Stimulated activated CD8-positive, alpha-beta memory T cell treated with anti-CD3 and anti-CD28 coated beads, Interleukin-15, amount 100 ng/mL, for 48 hours (primary cell): Measurements from ENCODE around the gene FGGY.

Source experiments
- DNase-seq, 2 donors: peaks; one replicate each; pipeline ENCODE4 v3.0.0-alpha.2; 2020; ENCODE audit warnings: low read depth in 2 of 2

Gene FGGY

DNA sequence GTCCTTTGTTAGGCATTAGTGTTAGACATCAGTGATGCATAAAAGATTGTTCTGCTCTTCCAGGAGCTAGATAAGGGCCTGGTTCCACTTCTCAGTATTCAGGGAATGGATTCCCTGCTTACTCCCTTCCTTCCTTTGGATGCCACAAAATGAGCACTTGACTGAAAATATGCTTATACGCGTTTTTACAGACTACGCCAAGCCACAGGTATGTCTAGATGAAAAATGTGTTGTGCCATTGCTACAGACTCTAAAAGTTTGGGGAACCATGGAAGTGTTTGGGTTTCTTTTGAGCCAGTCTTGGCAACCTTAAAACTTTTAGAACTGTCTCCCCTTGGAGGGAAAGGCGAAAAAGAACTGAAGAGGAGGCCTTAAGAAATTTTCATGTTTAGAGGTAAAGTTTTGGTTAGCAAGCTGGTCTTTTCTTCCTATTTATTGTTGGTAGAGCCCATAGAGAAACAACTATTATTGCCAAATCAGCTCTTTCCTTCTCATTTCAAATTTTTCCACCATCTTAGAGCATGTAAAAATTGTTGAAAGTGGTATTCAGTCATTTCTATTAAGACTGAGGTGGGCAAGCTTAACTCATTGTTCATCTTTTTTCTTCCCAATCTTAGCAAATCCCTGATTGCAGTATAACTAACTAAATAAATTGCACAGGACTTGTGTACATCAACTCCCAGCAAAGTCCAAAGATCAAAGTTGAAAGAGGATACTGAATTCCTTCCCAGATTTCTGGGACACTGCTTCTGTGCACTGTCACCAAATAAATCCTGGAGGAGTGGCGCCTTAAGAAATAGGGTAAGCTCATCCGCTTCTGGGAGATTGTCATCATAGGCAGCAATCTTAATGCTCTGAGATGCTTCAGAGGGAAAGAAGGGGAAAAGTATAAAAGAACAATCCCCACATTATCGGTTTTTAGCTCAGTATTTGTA, 18.9 kb downstream of the FGGY start:
- no peak for DNase-seq

GRCh38 chr1:59316497-59317128, 19.7 kb downstream of the FGGY start:
- no peak for DNase-seq

DNA sequence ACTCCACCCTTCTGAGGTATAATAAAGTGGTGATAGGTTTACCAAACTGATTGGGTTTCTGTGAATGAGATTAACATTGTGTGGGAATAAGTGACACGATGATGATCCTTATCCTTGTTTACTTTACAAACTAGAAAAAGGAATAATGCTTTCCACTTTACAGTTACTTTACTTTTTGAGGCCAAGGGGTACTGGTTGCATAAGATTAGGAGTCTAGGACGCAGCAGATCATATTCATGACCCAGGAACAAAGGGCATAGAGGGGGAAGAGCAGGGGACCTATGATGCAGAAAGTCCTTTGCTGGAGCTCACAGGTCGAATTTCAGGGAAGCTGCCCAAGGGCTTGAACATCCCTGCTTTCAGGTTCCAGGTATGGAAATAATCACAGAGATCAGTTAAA, 20.4 kb downstream of the FGGY start:
- DNase-seq, result no peak

DNA sequence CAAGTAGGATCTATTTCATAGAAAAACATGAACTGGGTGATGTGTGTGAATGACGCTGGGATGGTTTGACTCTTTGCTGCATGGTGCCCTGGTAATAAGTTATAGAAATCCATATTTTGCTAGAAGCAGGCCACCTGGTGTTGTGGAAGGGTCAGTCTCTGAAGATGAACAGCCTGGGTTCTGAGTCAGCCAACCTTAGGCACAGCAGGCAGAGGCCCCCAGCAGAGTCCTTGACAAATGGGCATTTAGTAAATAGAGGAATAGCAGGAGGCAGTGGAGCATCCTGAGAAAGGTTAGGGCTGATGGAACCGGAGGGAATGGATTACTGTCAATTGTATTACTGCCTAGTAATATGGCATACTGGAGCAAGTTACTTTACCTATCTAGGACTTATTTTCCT, 20.9 kb downstream of the FGGY start:
- DNase-seq, result no peak

DNA sequence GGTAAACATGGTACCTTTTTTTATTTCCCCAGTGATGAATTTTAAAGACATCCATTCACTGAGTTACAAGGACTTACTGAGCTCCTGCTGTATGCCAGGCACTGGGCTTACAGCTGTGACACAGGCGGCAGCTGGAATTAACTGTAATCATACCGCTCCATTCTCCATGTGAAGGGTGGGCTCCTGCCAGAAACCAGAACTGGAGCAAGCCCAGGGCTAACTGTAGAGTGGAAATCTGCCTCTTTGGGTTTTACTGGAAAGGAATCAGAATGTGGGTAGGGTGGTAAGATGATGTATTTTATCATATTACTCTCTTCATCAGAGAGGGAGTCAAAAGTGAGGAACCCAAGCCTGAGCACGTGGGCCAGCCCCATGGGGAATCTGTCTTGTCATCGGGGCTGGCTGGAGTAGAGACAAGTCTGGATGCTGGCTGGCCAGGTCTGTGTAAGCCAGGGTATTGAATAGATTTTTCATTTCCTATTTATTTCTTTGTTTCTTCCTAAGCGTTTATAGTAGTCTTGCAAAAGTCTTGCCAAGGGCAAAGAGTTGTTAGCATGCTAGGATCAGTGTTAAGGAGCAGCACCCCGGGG, 21.5 kb downstream of the FGGY start:
- no peak for DNase-seq

- no peak for DNase-seq
These were observed 25.5 kb downstream of the FGGY start for GRCh38 chr1:59322394-59322793.

- no peak for DNase-seq
These were observed 25.9 kb downstream of the FGGY start for GRCh38 chr1:59322814-59323213.

GRCh38 chr1:59323879-59324278, 27.0 kb downstream of the FGGY start:
- no peak for DNase-seq

DNA sequence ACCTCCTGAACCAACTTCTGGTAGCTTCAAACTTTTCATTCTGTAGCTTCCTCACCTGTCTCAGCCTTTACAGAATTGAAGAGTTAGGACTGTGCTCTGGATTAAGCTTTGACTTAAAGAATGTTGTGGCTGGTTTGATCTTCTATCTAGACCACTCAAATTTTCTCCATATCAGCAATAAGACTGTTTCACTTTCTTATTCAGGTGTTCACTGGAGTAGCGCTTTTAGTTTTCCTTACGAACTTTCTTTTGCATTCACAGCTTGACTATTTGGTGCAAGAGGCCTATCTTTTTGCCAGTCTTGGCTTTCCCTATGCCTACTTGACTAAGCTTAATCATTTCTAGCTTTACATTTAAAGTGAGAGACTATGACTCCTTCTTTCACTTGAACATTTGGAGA, 31.5 kb downstream of the FGGY start:
- no peak for DNase-seq

GRCh38 chr1:59329412-59330053, 32.6 kb downstream of the FGGY start:
- no peak for DNase-seq

DNA sequence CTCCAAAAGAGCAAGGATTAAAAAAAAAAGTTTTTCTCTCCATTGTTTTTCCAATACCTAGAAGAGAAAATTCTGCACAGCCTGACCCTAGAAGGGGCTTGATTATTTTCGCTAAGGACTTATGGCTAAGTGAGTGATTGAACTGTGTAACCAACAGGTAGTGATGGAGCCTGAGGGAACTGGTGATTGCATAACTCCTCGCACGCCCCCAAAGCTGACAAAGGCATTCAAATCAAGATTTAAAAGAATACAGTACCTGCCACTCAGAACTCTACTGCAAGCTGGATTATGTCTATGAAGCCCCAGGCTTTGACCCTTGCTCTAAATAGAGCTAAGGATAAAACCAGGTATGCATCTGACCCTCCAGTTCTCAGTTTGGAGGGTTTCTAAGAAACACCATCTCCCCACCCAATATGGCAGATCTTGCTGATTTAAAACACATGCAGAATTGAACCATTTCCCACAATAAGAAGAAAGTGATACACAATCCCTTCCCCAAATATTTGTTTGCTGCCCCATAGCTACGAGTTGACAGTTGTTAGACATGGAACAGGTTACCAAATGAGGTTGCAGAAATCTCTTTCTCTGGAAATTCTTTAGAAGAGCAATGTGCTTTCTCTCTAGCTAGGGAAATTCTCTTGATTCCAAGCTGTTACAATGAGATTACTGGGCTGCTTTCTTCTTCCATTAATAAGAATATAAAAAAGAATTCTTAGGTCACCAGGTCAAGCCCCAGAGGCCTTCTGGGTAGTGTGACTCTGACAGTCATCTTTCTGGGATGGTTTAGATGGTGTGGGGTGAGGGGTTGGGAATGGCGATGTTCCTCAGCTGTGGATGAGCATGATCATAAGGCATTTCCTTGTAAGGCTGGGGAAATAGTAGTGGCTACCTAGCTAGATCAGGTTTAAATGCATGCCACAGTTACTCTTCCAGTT, 35.1 kb downstream of the FGGY start:
- no peak for DNase-seq

- peak in 1 of 2 donors; percentile 3 for DNase-seq
These were observed 36.1 kb downstream of the FGGY start for GRCh38 chr1:59332983-59333382.

DNA sequence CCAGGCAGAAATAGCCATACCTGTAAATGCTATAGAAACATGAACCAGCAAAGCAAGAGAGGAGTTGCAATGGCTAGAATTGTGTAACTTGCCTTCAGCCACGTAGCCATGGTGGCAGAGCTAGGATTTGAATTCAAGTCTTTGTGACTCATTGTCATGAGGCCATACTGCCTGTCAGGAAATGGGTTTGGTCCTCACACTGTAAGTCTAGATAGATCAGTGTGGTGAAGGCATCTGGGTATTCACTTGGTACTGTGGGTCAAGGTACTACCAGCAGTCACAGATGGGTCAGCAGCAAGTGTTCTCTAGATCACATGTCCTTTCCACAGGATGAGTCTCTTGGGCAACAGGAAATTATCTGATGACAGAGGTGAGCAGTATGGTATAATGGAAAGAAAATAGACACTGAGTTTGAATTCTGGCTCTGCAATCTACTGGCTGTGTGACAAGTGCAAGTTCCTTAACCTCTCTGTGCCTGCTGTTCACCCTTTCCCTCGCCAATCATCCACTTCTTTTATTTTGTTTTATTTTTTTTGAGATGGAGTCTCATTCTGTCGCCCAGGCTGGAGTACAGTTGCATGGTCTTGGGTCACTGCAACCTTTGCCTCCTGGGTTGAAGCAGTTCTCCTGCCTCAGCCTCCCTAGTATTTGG, 36.9 kb downstream of the FGGY start:
- no peak for DNase-seq

DNA sequence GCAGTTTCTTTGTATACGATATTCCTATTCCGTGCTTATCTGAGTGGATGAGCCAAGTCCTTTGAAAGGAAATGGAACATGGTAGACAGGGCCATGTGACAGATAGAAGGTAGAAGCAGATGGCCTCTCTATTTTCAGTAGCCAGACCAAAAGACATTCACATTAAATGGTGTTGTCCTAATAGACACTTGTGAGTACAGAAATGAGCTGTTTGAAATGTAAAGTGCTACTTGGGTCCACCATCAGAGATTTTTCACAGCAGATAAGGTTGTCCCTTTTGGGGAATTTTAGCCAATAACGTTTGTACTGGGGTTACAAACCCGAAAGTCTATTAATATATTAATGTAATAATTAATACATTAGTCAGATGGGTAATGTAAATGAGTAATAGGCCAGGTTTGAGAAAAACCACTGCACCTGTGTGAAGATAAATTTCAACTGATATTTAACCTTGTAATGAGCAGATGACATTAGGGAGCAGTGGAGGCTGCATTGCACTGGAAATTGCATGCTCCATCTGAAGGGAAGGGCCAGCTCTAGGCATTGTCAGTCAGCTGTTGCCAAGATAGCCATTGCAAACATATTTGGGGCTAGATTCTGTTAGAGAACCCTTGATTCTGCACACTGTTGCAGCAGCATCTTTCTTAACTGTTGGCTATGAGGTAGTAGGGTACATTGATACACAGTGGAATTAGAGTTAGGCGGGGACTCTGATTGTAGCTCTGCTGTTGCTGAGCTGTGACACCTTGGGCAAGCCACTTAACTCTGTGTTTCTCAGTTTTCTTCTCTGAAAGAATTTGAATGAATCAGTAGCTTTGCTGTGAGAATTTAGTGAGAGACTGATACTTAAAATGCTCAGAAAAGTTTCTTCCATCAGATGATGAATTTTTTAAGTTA, 43.8 kb downstream of the FGGY start:
- DNase-seq, result no peak

DNA sequence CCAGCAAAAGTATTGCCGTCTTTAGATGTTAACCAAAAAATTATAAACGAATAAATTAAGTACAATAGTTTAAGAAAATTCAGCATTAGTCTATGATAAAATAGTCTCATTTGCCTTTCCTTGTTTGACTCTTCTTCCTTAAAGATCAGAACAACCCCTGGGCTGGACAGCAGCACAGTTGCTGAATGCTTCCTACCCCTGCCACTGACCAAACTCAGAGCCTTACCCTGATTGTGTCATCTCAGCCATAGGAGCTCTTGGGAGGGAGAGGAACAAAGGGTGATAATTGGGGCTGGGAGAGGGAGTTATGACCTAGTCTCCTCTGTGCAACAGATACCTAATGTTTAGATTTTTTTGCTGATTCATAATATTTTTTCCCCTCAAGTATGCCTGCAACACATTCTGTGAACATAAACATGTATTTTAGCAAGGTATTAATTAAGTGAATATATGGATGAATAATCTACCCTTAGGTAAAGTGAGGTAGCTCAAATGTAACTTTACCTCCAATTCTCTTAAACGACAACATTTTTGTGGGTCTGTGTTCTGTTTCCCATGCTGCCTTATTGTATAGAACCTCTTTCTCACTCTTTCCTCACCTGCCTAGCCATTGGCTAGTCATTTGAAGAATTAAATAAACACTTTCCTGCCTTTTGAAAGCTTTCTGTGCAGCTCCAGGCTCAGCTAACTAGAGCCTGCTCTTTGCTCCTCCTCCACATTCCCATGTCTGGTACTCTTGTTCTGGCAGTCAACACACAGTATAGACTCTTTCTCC, 46.1 kb downstream of the FGGY start:
- DNase-seq, result no peak

DNA sequence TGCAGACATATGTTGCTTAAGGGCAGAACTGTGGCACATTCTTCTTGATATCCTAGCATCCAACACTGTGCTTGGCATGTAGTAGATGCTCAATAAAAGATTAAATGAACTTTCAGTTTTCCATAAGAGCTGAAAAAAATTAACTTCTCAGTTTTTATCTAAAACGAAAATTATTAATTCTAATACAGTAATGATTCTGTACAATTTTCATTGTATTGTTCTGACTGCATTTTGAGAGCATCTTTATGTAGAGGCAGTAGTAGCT, 46.6 kb downstream of the FGGY start:
- DNase-seq, result no peak

- DNase-seq, result no peak
These were observed 48.3 kb downstream of the FGGY start for GRCh38 chr1:59345221-59345620.

- no peak for DNase-seq
These were observed 49.5 kb downstream of the FGGY start for GRCh38 chr1:59346429-59346828.

- DNase-seq, result no peak
These were observed 52.2 kb downstream of the FGGY start for GRCh38 chr1:59349101-59349500.
